HepG2 (cell line): ENCODE measurements around the gene ENAH.
"Not testable (repeated sequence)": the region's sequence is repeated elsewhere in the genome, so short reads cannot be mapped to it uniquely, and the experiment has no call there.

ENCODE experiments used
- CTCF ChIP-seq: sonication (generic); formaldehyde crosslinking; IDR thresholded peaks from 2 replicates; pipeline ENCODE4 v1.5.0; 2020; ENCODE audit warnings: mild to moderate bottlenecking, missing genetic modification reagents, moderate library complexity
- JUN ChIP-seq: sonication (generic); formaldehyde crosslinking; IDR thresholded peaks from 2 replicates; pipeline ENCODE4 v1.4.0; 2020; ENCODE audit warnings: mild to moderate bottlenecking, missing genetic modification reagents
- SP1 ChIP-seq, 2 experiments: fragments of 450-650 bp in 1 of 2; sonication (generic) in 1 of 2; formaldehyde crosslinking in 1 of 2; IDR thresholded peaks; 2 replicates each; pipeline versions ENCODE4 v1.4.0 to v1.6.1; 2016 to 2020; ENCODE audit warnings: missing genetic modification reagents in 1 of 2

- not testable (repeated sequence) for TF ChIP-seq CTCF (CRISPR knock-in tag); SP1 (IDR thresholded peaks at IDR 0.05); SP1 (CRISPR knock-in tag; IDR thresholded peaks at IDR 0.05); JUN (CRISPR knock-in tag)
These were observed 37.5 kb downstream of the ENAH start for GRCh38 chr1:225615403-225615790.
